ENCODE measurements around the gene PDLIM7.
"Not testable (repeated sequence)": the region's sequence is repeated elsewhere in the genome, so short reads cannot be mapped to it uniquely, and the experiment has no call there.

GRCh38 chr5:177485753-177486152, 11.7 kb downstream of the PDLIM7 start:
- not testable (repeated sequence) for TF ChIP-seq CTCF, POLR2AphosphoS5 (IDR thresholded peaks at IDR 0.05)
